NCI-H1436 (cell line): Measurements from ENCODE around the gene GLIPR2.
A peak's percentile ranks its signal among the peaks of the same experiment; 100 is the strongest.
"Not testable (repeated sequence)": the region's sequence is repeated elsewhere in the genome, so short reads cannot be mapped to it uniquely, and the experiment has no call there.

Source experiments
- DNase-seq: peaks from one replicate; lab custom pipeline; 2025; lab: John Stamatoyannopoulos, UW

Gene GLIPR2

DNA sequence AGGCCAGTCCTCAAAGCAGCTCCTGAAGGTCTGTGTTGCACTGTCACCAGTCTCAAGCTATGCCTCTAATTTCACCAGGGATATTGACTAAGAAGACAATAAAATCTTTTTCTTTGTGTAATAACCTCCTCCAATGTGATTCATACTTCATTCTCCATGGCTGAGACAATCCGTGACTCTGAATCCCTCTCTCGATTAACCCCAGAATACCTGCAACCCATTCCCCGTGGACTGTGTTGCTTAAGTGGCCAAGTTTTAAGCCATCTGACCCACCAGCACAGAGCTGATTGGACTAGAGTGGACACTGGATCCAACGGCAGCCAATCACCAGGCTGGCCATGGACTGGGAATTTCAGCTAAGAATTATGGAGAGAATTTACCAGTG lies 27.2 kb downstream of the GLIPR2 start:
- no peak for DNase-seq

DNA sequence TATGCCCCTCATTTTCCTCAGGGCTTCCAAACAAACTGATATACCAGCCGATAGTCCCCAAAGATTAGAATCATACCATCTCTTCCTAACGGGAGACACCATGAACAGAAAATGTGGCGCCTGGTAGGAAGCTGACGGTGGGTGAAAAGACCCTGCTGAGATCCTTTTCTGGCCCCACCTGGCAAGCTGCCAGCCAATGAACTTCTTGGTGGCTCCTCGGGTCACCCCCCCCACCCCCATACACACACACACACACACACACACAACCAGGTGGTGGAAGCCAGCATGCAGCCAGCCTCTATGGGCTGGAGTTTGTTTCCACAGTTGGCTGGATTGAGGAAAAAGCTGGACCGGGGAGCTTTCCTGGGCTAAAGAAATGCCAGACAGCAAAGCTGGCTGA lies 27.8 kb downstream of the GLIPR2 start:
- DNase-seq: no peak

DNA sequence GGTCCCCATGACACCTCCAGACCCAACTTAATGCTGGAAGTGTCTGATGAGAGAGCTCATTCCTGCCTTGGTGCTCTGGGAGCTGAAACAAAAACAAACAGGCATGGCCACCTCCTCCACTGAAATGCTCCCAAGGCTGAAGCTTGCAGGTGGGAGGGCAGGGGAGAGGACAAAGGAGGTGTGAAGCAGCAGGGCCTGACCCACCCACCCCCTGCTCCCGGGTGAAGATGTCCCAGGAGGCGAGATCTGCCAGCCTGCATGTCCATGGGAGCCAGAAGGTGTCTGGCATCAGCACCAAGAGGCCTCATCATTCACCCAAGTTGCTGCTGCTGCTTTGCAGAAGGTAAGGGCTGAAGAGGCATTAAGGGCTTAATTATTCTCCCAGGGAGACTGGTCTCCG lies 28.5 kb downstream of the GLIPR2 start:
- DNase-seq: no peak

DNA sequence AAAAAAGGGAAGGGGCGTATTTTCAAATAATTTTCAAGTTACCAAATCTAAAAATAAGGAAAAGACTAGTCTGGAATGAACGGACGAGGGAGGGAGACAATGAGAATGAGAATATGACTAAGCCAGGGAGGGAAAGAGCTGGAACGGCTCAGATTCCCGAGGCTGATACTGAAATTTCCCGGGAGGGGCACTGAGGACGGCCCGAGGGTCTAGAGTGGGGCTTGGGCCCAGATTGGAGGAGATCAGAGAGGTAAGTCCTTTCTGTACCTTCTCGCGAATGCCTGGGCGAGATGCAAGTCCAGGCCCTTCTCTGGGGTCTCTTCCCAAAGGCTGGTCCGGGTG lies 29.3 kb downstream of the GLIPR2 start:
- no peak for DNase-seq

DNA sequence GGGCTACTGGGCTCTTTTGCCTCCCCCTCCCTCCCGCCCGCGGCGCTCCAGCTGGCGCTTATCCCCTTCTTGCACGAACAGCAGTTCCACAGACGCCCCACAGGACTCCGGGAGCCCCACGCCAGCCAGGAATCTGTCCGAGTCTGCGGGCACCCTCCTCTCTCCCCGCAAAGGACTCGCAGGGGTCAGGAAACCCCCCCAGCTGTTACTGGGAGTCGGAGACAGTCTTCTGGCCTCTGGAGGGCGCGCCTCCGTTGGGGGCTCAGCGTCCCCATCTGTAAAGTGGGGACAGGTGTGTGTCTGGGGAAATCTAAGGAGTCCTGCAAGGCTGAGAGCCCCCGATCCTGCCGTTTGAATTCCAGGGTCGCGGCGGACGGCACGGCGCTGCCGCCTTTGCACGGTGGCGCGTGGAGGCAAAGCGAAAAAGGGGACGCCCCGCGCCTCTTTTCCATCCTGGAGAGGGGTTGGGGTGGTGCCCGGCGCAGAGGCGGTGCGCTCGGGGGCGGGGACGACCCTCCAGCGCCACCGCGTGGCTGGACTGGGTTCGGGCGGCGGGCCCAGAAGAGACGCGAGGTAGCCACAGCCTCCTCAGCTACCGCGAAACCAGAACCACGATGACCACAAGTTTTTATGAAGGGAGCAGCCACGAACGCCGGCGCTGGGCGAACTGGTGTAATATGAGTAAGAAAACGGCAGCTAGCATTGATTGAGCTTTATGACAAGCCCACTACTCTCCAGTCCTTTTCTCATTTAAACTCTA lies 29.8 kb downstream of the GLIPR2 start:
- peak; percentile 71 for DNase-seq

DNA sequence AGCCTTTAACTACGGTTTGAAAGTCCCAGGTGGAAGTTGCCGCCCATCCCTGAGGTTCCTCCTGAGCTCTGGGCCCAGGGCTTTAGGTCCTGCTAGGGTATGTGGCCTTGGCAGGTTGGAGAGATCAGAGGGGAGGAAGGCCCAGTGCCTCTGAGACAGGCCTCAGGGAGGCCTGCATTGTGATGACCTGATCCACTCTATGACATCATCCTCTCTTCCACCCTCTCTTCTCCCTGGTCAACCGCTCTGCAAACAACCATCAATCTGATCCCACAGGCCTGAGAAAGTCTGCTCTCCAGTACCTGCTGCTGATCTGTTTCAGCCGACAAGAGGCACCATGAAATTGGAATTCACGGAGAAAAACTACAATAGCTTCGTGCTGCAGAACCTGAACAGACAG lies 32.6 kb downstream of the GLIPR2 start, which contains the start of gene CCIN:
TSS of gene CCIN (plus strand) at position 223 of the 400 bp plus-strand sequence. CDS start at position 338, 115 bp downstream.
- DNase-seq: no peak

DNA sequence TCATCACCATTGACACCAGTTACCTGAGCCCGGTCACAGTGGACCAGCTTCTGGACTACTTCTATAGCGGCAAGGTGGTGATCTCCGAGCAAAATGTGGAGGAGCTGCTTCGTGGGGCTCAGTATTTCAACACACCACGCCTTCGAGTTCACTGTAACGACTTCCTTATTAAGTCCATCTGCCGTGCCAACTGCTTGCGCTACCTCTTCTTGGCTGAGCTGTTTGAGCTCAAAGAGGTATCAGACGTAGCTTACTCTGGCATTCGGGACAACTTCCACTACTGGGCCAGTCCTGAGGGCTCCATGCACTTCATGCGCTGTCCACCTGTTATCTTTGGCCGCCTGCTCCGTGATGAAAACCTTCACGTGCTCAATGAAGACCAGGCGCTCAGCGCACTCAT lies 33.2 kb downstream of the GLIPR2 start:
- DNase-seq: no peak

DNA sequence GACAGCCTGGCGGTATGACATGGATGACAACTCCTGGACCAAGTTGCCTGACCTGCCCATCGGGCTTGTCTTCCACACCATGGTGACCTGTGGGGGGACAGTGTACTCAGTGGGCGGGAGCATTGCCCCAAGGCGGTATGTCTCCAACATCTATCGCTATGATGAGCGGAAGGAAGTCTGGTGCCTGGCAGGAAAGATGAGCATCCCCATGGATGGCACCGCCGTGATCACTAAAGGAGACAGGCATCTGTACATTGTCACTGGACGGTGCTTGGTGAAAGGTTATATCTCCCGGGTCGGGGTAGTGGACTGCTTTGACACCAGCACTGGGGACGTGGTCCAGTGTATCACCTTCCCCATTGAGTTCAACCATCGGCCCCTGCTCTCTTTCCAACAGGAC lies 34.0 kb downstream of the GLIPR2 start:
- DNase-seq: no peak

DNA sequence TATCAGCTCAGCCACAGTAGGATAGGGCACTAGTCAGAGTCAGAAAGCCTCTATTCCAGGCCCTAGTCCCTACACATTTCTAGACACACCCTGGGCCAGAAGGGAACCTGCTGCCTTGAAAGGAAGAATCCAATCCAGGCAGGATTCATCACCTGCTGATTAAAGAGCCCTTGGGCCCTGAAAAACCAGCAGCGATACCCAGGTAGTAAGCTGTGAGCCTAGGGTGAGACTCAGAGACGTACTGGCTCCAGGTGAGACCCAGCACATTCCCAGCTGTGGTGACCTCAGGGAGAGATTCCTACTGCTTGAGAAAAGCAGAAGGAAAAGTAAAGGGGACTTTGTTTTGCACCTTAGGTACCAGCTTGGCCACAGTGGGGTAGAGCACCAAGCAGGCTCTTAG lies 37.3 kb downstream of the GLIPR2 start:
- DNase-seq: no peak

DNA sequence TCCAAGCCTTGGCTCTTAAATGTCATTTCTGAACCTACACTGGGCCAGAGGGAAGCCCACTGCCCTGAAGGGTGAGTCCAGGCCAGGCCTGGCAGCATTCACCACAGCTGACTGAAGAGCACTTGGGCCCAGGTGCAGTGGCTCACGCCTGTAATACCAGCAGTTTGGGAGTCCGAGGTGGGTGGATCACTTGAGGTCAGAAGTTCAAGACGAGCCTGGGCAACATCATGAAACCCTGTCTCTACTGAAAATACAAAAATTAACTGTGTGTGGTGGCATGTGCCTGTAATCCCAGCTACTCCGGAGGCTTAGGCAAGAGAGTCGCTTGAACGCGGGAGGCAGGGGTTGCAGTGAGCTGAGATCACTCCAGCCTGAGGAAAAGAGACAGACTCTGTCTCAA lies 37.7 kb downstream of the GLIPR2 start:
- DNase-seq: no peak

DNA sequence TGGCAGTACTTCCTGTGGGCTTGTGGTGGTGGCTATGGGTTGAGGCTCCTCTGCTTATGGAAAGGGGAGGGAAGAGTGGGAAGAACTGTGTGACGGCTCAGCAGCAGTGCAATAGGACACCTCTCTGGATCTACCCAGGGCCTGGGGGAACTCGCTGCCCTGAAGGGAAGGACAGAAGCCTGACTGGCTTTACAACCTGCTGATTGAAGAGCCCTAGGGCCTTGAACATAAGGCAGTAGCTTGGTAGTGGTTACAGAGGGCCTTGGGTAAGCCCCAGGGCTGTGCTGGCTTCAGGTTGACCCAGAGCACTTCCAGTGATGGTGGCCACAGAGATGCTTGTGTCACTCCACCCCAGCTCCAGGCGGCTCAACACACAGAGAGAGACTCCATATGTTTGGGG lies 38.2 kb downstream of the GLIPR2 start:
- DNase-seq: no peak

DNA sequence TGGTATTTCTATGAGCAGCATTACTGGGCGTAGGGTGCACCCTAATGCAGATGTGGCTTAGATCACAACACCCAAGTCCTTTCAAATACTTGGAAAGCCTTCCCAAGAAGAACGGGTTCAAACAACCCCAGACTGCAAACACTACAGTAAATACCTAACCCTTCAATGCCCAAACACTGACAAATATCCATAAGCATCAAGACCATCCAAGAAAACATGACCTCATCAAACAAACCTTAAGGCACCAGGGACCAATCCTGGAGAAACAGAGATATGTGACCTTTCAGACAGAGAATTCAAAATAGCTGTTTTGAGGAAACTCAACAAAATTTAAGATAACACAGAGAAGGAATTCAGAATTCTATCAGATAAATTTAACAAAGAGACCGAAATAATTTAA lies 38.7 kb downstream of the GLIPR2 start:
- DNase-seq: not testable (repeated sequence)

DNA sequence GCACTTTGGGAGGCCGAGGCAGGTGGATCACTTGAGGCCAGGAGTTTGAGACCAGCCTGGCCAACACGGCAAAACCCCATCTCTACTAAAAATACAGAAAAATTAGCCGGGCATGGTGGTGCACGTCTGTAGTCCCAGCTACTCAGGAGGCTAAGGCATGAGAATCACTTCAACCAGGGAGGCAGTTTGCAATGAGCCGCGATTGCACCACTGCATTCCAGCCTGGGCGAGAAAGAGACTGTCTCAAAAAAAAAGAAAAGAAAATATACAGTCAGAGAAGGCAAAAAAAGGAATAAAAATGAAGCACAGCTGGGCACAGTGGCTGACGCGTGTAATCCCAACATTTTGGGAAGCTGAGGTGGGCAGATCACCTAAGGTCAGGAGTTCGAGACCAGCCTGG lies 40.0 kb downstream of the GLIPR2 start:
- DNase-seq: not testable (repeated sequence)

DNA sequence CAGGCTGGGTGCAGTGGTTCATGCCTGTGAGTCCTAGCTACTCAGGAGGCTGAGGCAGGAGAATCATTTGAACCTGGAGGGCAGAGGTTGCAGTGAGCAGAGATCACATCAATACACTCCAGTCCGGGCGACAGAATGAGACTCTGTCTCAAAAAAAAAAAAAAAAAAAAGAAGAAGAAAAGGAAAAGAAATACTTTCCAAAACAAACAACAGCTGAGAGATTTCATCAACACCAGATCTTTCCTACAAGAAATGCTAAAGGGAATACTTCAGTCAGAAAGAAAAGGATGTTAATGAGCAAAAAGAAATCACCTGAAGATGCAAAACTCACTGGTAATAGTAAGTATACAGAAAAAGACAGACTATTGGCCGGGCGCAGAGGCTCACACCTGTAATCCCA lies 41.0 kb downstream of the GLIPR2 start:
- no peak for DNase-seq

DNA sequence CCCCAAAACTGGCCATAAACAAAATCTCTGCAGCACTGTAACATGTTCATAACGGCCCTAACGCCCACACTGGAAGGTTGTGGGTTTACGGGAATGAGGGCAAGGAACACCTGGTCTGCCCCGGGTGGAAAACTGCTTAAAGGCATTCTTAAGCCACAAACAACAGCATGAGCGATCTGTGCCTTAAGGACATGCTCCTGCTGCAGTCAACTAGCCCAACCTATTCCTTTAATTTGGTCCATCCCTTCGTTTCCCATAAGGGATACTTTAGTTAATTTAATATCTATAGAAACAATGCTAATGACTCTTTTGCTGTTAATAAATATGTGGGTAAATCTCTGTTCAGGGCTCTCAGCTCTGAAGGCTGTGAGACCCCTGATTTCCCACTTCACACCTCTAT lies 43.7 kb downstream of the GLIPR2 start:
- DNase-seq: not testable (repeated sequence)

DNA sequence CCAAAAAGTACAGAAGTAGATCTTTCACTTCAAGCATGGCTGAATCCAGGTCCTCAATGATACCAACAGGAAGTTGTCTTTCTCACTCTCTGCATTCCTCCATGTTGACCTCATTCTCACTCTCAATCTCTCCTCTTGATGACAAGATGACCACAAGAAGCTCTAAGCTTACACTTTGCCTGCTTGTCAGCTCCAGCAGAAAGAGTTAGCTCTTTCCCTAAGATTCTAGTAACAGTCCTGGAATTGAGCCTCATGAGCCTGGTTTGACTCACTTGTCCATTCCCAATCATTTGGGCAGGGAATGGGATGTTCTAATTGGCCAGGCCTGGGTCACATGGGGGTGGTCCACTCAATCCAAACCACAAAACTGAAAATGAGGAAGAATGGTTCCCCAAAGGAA lies 50.9 kb downstream of the GLIPR2 start:
- DNase-seq: no peak

DNA sequence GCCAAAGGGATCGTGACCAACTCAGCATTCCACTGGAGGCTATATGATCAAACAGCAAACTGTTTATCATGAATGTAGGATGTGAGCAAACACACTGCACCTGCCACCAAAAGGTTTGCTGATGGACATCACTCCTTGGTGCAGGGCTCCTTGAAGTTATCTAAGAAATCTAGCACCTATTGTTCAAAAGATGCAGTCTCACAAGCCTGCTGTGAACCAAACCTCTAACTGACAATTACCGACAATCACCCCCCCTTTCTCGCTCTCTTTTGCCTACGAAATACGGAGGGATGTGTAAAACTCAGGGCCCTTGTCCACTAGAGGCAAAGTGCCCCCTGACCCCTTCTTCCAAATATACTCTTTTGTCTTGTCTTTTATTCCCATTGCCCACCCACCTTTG lies 51.7 kb downstream of the GLIPR2 start:
- no peak for DNase-seq

DNA sequence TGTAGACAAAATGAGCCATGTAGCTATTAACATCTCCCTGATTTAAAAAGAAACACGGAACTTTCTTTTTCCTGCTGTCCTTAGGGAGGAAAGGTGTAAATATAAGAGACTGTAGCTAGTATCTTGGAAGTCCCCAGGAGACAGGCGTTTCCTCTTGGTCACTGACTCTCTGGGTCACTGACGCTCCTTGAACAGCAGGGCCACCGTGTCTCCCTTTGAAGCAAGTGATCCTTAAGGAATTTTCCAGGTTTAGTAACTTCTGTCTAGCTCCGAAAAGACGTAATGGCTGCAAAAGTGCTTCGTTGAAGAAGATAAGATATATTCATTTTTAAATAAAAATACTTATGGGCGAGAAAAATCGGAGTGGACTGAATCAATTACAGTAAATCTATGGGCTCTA lies 53.4 kb downstream of the GLIPR2 start:
- DNase-seq: no peak

DNA sequence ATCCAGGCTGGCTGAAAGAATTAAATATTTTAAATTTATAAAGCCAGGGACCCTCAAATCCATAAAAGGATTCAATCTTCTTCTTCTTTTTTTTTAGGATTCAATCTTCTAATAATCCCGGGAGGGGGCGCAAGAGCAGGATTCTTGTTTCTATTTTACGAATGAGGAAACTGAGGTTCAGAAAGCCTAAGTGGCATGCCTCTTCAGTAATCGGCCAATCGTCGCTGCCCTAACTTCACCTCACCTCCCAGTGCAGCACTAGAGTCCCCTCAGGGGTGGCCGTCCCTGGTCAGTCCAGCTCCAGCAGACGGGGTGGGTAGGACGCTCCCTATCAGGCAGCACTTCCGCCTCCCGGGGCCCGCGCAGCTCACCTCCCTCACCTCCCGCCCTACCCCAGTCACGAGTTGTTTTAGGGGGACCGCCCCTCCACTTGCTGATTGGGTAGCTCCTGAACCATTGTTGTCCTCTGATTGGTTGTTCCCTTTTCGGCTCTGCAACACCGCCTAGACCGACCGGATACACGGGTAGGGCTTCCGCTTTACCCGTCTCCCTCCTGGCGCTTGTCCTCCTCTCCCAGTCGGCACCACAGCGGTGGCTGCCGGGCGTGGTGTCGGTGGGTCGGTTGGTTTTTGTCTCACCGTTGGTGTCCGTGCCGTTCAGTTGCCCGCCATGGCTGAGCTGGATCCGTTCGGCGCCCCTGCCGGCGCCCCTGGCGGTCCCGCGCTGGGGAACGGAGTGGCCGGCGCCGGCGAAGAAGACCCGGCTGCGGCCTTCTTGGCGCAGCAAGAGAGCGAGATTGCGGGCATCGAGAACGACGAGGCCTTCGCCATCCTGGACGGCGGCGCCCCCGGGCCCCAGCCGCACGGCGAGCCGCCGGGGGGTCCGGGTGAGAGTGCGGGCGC lies 54.1 kb downstream of the GLIPR2 start, which contains the start of gene CLTA:
TSS of gene CLTA (plus strand) at position 534 of the 902 bp plus-strand sequence. CDS start at position 670, 136 bp downstream.
- peak; percentile 97 for DNase-seq

DNA sequence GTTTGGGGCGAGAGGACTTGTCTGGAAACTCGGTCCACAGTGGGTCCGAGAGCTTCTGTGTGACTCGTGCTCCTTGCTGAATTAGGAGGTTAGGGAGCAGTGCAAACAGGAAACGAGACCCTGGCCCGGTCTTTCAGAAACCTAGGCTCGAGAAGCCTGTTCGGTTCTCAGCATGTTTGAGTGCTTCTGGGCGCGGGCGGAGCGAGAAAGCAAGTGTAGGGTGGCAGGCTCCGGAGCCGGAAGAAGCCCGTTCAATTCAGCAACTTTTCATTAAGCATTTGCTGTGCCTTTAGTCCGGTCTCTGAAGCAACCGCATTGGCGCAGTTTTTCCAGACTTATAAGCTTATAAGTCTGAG lies 54.7 kb downstream of the GLIPR2 start:
- DNase-seq: no peak

DNA sequence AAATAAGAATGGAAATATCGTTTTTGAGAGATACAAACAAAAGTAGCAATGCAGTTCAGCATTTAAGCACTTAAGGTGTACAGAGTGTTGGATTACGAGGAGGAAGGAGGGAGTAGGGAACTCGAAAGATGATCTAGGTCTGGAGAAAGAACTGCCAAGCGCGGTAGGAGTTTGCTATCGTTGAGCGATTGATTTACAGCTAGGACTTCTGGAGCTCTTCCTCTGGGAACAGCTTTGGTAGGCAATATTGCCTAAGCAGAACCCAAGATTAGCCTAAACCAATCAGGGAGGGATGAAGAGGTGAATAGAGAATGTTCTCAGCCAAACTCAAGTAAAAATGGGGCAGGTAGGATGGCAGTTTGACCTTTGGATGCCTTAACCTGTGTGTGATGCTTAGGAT lies 55.2 kb downstream of the GLIPR2 start:
- DNase-seq: no peak

DNA sequence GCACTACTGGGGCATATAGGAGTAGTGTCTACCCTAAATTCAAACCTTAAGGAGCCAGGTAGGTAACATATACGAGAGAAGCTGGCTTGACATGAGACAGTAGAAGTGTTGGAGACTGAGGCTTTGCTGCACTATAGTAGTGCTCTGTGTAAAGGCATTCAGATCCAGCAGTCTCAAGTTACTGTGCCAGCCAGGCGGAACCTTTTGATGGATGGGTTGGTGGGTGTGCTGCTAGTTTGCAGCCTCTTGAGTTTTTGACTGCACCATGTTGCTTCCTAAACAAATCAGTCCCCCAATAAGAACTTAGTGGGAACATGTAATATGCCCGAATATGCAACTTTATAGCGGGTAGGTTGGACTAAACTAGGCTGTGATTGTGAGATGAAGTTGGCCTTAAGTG lies 55.7 kb downstream of the GLIPR2 start:
- DNase-seq: no peak

DNA sequence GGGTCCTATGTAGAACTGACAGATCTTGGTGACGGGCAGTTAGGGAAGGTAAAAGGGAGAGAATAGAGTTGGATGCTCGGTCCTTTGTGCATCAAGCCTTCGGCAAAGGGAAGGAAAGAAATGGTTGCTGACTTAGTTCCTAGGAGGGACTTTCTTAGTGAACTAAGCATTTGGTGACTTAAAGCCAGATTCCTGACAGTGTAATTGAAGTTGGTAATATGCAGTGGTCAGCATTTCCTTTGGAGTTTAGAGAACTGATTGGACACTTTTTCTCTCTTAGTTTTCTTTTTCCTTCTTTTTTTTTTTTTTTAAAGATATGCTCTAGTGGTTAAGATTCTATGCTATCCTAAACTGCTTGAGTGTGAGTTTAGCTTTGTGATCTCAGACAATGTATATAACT lies 56.5 kb downstream of the GLIPR2 start:
- DNase-seq: no peak
